HepG2 (cell line): ENCODE results near the gene SEC14L1. TPM values are rescaled to one million over a fixed set of nuclear protein-coding genes. Genes with fewer than 3 reads are reported as not detected.

Experiments used
- ASH2L ChIP-seq: fragments of 300-600, 200-600 bp; sonication (generic); IDR thresholded peaks from 2 replicates; pipeline ENCODE4 v1.7.0; 2017; ENCODE audit warnings: low read depth, mild to moderate bottlenecking, moderate library complexity, mixed read lengths, low read length; ENCODE audit not compliant: insufficient read length
- DNMT3B ChIP-seq: conservative IDR thresholded peaks from 2 replicates; pipeline ENCODE4 v1.6.1; 2016; ENCODE audit warnings: missing biosample characterization, control low read depth
- FOXC1 ChIP-seq: sonication (generic); formaldehyde crosslinking; IDR thresholded peaks from 2 replicates; pipeline ENCODE4 v1.8.0; 2022; ENCODE audit warnings: mild to moderate bottlenecking, missing genetic modification reagents, borderline replicate concordance
- GABPA ChIP-seq, 2 experiments: IDR thresholded peaks; 2 replicates each; pipeline ENCODE4 v1.6.1; 2011 to 2016; ENCODE audit warnings: low read depth in 2 of 2, low read length in 1 of 2, missing biosample characterization in 1 of 2, missing genetic modification characterization in 1 of 2
- GFI1 ChIP-seq: sonication (generic); formaldehyde crosslinking; IDR thresholded peaks from 2 replicates; pipeline ENCODE4 v1.5.0; 2020; ENCODE audit warnings: missing genetic modification reagents, mild to moderate bottlenecking, borderline replicate concordance
- IRF9 ChIP-seq: sonication (generic); formaldehyde crosslinking; IDR thresholded peaks from 2 replicates; pipeline ENCODE4 v1.8.0; 2022; ENCODE audit warnings: missing genetic modification reagents, mild to moderate bottlenecking, borderline replicate concordance
- MIER2 ChIP-seq: IDR thresholded peaks from 2 replicates; pipeline ENCODE4 v1.6.1; 2016; ENCODE audit warnings: missing biosample characterization, missing genetic modification reagents
- NCOA5 ChIP-seq: sonication (generic); formaldehyde crosslinking; IDR thresholded peaks from 2 replicates; pipeline ENCODE4 v1.4.0; 2020; ENCODE audit warnings: missing genetic modification reagents
- NFATC3 ChIP-seq: sonication (generic); formaldehyde crosslinking; IDR thresholded peaks from 2 replicates; pipeline ENCODE4 v1.5.1; 2020; ENCODE audit warnings: mild to moderate bottlenecking, missing genetic modification reagents
- REXO4 ChIP-seq: sonication (generic); formaldehyde crosslinking; IDR thresholded peaks from 2 replicates; pipeline ENCODE4 v1.8.0; 2022; ENCODE audit warnings: missing genetic modification reagents, mild to moderate bottlenecking, borderline replicate concordance
- RFXAP ChIP-seq: sonication (generic); formaldehyde crosslinking; IDR thresholded peaks from 2 replicates; pipeline ENCODE4 v1.4.0; 2020; ENCODE audit warnings: missing genetic modification reagents, borderline replicate concordance
- SALL1 ChIP-seq: sonication (generic); formaldehyde crosslinking; IDR thresholded peaks from 2 replicates; pipeline ENCODE4 v1.8.0; 2022; ENCODE audit warnings: mild to moderate bottlenecking, missing genetic modification reagents
- TAF1 ChIP-seq: sonication (generic); formaldehyde crosslinking; IDR thresholded peaks from 2 replicates; pipeline ENCODE4 v1.4.0; 2020; ENCODE audit warnings: missing genetic modification reagents
- ZNF432 ChIP-seq: sonication (generic); formaldehyde crosslinking; IDR thresholded peaks from 2 replicates; pipeline ENCODE4 v1.5.0; 2020; ENCODE audit warnings: missing genetic modification reagents, mild to moderate bottlenecking, borderline replicate concordance
- ZNF460 ChIP-seq: sonication (generic); formaldehyde crosslinking; IDR thresholded peaks from 2 replicates; pipeline ENCODE4 v1.5.1; 2020; ENCODE audit warnings: missing genetic modification reagents, mild to moderate bottlenecking, borderline replicate concordance
- ZNF550 ChIP-seq: sonication (generic); formaldehyde crosslinking; IDR thresholded peaks from 2 replicates; pipeline ENCODE4 v1.4.0; 2020; ENCODE audit warnings: mild to moderate bottlenecking, missing genetic modification reagents, borderline replicate concordance
- ZNF570 ChIP-seq: sonication (generic); formaldehyde crosslinking; IDR thresholded peaks from 2 replicates; pipeline ENCODE4 v1.4.0; 2020; ENCODE audit warnings: mild to moderate bottlenecking, missing genetic modification reagents, borderline replicate concordance
- ZNF646 ChIP-seq: sonication (generic); formaldehyde crosslinking; IDR thresholded peaks from 2 replicates; pipeline ENCODE4 v1.9.0; 2021; ENCODE audit warnings: mild to moderate bottlenecking, missing genetic modification reagents
- ZNF674 ChIP-seq: sonication (generic); formaldehyde crosslinking; IDR thresholded peaks from 2 replicates; pipeline ENCODE4 v1.5.0; 2020; ENCODE audit warnings: low read depth, mild to moderate bottlenecking, missing genetic modification reagents
- polyA plus RNA-seq, 8 experiments: library from polyadenylated mRNA; depleted of rRNA in 3 of 8; stranded (reverse) in 7 of 8; unstranded in 1 of 8; fragments of >200 nt; fragmentation: Illumina TruSeq in 4 of 8; extraction: Trizol in 4 of 8; gene quantifications; 2 replicates each; pipeline versions ENCODE4 v1.2.1 to v1.2.3, GENCODE V29; 2011 to 2016; ENCODE audit warnings: low read depth in 4 of 8, missing spikeins in 1 of 8, mixed read lengths in 1 of 8; ENCODE audit not compliant: insufficient read depth in 1 of 8
- total RNA-seq, 5 experiments: library from RNA; depleted of rRNA; stranded (reverse); fragments of >200 nt; fragmentation: Illumina TruSeq; extraction: Trizol; gene quantifications; 2 replicates each; pipeline ENCODE4 v1.2.3, GENCODE V29; 2016; ENCODE audit warnings: low read depth in 1 of 5

SEC14L1 gene
- total and polyA plus RNA-seq, 2 of the 13 experiments (the other 11 are each of a cell fraction or from before 2014, with no cell fraction given) = 26.3 to 43.9 TPM

GRCh38 chr17:77101521-77102410 is 39.0 kb upstream of the SEC14L1 start (continued):
- TF ChIP-seq ZNF646 (CRISPR knock-in tag) (no peak), REXO4 (CRISPR knock-in tag) (no peak), MIER2 (CRISPR knock-in tag) (no peak), ZNF674 (CRISPR knock-in tag) (no peak), ASH2L (peak; percentile 69), ZNF570 (CRISPR knock-in tag) (no peak), ZNF432 (CRISPR knock-in tag) (no peak), ZNF460 (CRISPR knock-in tag) (no peak), SALL1 (CRISPR knock-in tag) (no peak; the same call in 1 of the 2 replicates), DNMT3B (0 out of 2 replicates have a peak, but pooled peaks have one; percentile 29), IRF9 (no peak), ZNF550 (CRISPR knock-in tag) (no peak), NFATC3 (CRISPR knock-in tag) (no peak), GABPA (IDR thresholded peaks at IDR 0.05; ENCODE audit: low read depth, low read length) (no peak), GABPA (CRISPR knock-in tag; IDR thresholded peaks at IDR 0.05; ENCODE audit: low read depth) (no peak; the same call in 1 of the 2 replicates), RFXAP (CRISPR knock-in tag) (0 out of 2 replicates have a peak, but pooled peaks have one; percentile 32), GFI1 (CRISPR knock-in tag) (no peak), NCOA5 (no peak), FOXC1 (CRISPR knock-in tag) (0 out of 2 replicates have a peak, but pooled peaks have one; percentile 8), TAF1 (CRISPR knock-in tag) (no peak)
